ENCODE results near the gene ERLEC1.
"Not testable (repeated sequence)": the region's sequence is repeated elsewhere in the genome, so short reads cannot be mapped to it uniquely, and the experiment has no call there.

DNA sequence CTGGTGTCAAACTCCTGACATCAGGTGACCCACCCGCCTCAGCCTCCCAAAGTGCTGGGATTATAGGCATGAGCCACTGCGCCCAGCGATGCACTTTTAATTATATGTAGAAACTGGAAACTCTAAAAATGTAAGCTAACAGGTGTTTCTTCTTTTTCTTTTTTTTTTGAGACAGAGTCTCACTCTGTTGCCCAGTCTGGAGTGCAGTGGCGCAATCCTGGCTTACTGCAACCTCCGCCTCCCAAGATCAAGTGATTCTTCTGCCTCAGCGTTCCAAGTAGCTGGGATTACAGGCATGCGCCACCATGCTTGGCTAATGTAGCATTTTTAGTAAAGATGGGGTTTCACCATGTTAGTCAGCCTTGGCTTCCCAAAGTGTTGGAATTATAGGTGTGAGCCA is 54.8 kb downstream of the ERLEC1 start:
- TF ChIP-seq, protein P1, sequence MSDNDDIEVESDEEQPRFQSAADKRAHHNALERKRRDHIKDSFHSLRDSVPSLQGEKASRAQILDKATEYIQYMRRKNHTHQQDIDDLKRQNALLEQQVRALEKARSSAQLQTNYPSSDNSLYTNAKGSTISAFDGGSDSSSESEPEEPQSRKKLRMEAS (IDR thresholded peaks at IDR 0.05; ENCODE audit: low read depth, low read length): not testable (repeated sequence)
- not testable (repeated sequence) for TF ChIP-seq CTCF (IDR thresholded peaks at IDR 0.05; ENCODE audit: low read depth, low read length)

Measured in NB4 (cell line).